Activated T-cell treated with anti-CD3 and anti-CD28 coated beads for 48 hours (primary cell): ENCODE measurements around the gene TMEM87B.
"Not testable (repeated sequence)": the region's sequence is repeated elsewhere in the genome, so short reads cannot be mapped to it uniquely, and the experiment has no call there.

Source experiments
- DNase-seq: peaks from one replicate; pipeline ENCODE4 v3.0.0-alpha.2; 2020; ENCODE audit warnings: low read depth

TMEM87B gene

GRCh38 chr2:112133344-112133743 lies 78.3 kb downstream of the TMEM87B start:
- no peak for DNase-seq

GRCh38 chr2:112134120-112134519 lies 79.1 kb downstream of the TMEM87B start:
- DNase-seq = no peak

GRCh38 chr2:112136096-112136495 lies 81.0 kb downstream of the TMEM87B start:
- no peak for DNase-seq

GRCh38 chr2:112137516-112138158 lies 82.6 kb downstream of the TMEM87B start:
- no peak for DNase-seq

GRCh38 chr2:112138159-112139032 lies 83.3 kb downstream of the TMEM87B start, which contains the start of gene FBLN7:
Gene FBLN7 (plus strand): TSS chr2:112138385. CDS start chr2:112138656, 271 bp downstream.
- no peak for DNase-seq

GRCh38 chr2:112139033-112139614 lies 84.1 kb downstream of the TMEM87B start:
- DNase-seq = not testable (repeated sequence)

GRCh38 chr2:112139661-112140204 lies 84.7 kb downstream of the TMEM87B start:
- not testable (repeated sequence) for DNase-seq

GRCh38 chr2:112140205-112140802 lies 85.2 kb downstream of the TMEM87B start:
- DNase-seq = no peak

GRCh38 chr2:112140899-112141625 lies 86.0 kb downstream of the TMEM87B start:
- DNase-seq = no peak

- no peak for DNase-seq
These were observed 86.5 kb downstream of the TMEM87B start for GRCh38 chr2:112141626-112142007.

- no peak for DNase-seq
These were observed 87.5 kb downstream of the TMEM87B start for GRCh38 chr2:112142525-112143078.

GRCh38 chr2:112143150-112143549 lies 88.1 kb downstream of the TMEM87B start:
- no peak for DNase-seq

- no peak for DNase-seq
These were observed 89.9 kb downstream of the TMEM87B start for GRCh38 chr2:112144966-112145365.

- no peak for DNase-seq
These were observed 92.5 kb downstream of the TMEM87B start for GRCh38 chr2:112147382-112148168.

- DNase-seq = no peak
These were observed 93.4 kb downstream of the TMEM87B start for GRCh38 chr2:112148477-112148876.

- DNase-seq = no peak
These were observed 94.1 kb downstream of the TMEM87B start for GRCh38 chr2:112149194-112149593.

GRCh38 chr2:112149866-112150435 lies 94.9 kb downstream of the TMEM87B start:
- no peak for DNase-seq

GRCh38 chr2:112150447-112150846 lies 95.4 kb downstream of the TMEM87B start:
- DNase-seq = no peak

GRCh38 chr2:112150851-112151250 lies 95.8 kb downstream of the TMEM87B start:
- DNase-seq = no peak

GRCh38 chr2:112151271-112151670 lies 96.2 kb downstream of the TMEM87B start:
- no peak for DNase-seq
